HEK293 (cell line): ENCODE data around the gene PBXIP1.
A peak's percentile ranks its signal among the peaks of the same experiment; 100 is the strongest.

ENCODE experiments used
- CTCF ChIA-PET: fragments of 350-600 bp; formaldehyde crosslinking; extraction: SDS; loops from one replicate; lab custom pipeline; 2021; ENCODE audit warnings: antibody characterized with exemption; lab: Yijun Ruan, JAX
- POLR2A ChIA-PET: fragments of 300-600 bp; formaldehyde crosslinking; extraction: SDS; loops from one replicate; lab custom pipeline; 2020; ENCODE audit warnings: antibody characterized with exemption, inconsistent platforms; lab: Yijun Ruan, JAX
- H3K27ac ChIP-seq: fragments of 200-500 bp; sonication (Bioruptor generic); 2 replicates; pipeline ENCODE4 v1.5.1; 2014; ENCODE audit warnings: low read depth, low read length, control low read depth, inconsistent platforms; ENCODE audit errors: extremely low read depth
- H3K36me3 ChIP-seq, 2 experiments: fragments of 200-500 bp in 1 of 2; sonication (Bioruptor generic) in 1 of 2; 1 replicate in 1 of 2; 2 replicates in 1 of 2; pipeline ENCODE4 v1.5.1; 2014 to 2017; ENCODE audit warnings: inconsistent platforms in 2 of 2, low read length in 2 of 2; ENCODE audit not compliant: control insufficient read depth in 2 of 2, insufficient read depth in 1 of 2
- H3K4me1 ChIP-seq: fragments of 200-500 bp; sonication (Bioruptor generic); 2 replicates; pipeline ENCODE4 v1.5.1; 2014; ENCODE audit warnings: mild to moderate bottlenecking, low read length, inconsistent platforms; ENCODE audit not compliant: control insufficient read depth, insufficient read depth
- H3K4me3 ChIP-seq: 2 replicates; pipeline ENCODE4 v1.5.1; 2011; ENCODE audit warnings: low read depth, mild to moderate bottlenecking, control low read depth, low read length, moderate library complexity
- H3K9me3 ChIP-seq: fragments of 200-500 bp; sonication (Bioruptor generic); 2 replicates; pipeline ENCODE4 v1.5.1; 2014; ENCODE audit warnings: low read depth, low read length, inconsistent platforms; ENCODE audit not compliant: control insufficient read depth, insufficient read depth
- BCL11B ChIP-seq: fragments of 450-650 bp; formaldehyde crosslinking; IDR thresholded peaks from 2 replicates; pipeline ENCODE4 v1.5.1; 2016; ENCODE audit warnings: low read depth, missing biosample characterization, missing genetic modification characterization
- GLIS2 ChIP-seq: fragments of 450-650 bp; formaldehyde crosslinking; IDR thresholded peaks from 2 replicates; pipeline ENCODE4 v1.5.1; 2016; ENCODE audit warnings: missing biosample characterization, missing genetic modification characterization
- OSR2 ChIP-seq: fragments of 450-650 bp; formaldehyde crosslinking; IDR thresholded peaks from 2 replicates; pipeline ENCODE4 v1.5.1; 2016; ENCODE audit warnings: missing biosample characterization, missing genetic modification characterization
- RBAK ChIP-seq: fragments of 450-650 bp; formaldehyde crosslinking; IDR thresholded peaks from 2 replicates; pipeline ENCODE4 v1.5.1; 2016; ENCODE audit warnings: missing biosample characterization, missing genetic modification characterization
- SP3 ChIP-seq: fragments of 450-650 bp; formaldehyde crosslinking; IDR thresholded peaks from 2 replicates; pipeline ENCODE4 v1.5.1; 2016; ENCODE audit warnings: missing biosample characterization, missing genetic modification characterization
- ZBTB20 ChIP-seq: fragments of 450-650 bp; formaldehyde crosslinking; IDR thresholded peaks from 2 replicates; pipeline ENCODE4 v1.5.1; 2016; ENCODE audit warnings: missing biosample characterization, missing genetic modification characterization
- ZFP41 ChIP-seq: fragments of 450-650 bp; formaldehyde crosslinking; IDR thresholded peaks from 2 replicates; pipeline ENCODE4 v1.5.1; 2016; ENCODE audit warnings: missing biosample characterization, missing genetic modification characterization, borderline replicate concordance
- ZFP69B ChIP-seq: fragments of 450-650 bp; formaldehyde crosslinking; IDR thresholded peaks from 2 replicates; pipeline ENCODE4 v1.5.1; 2016; ENCODE audit warnings: missing biosample characterization, missing genetic modification characterization
- ZNF10 ChIP-seq: fragments of 450-650 bp; formaldehyde crosslinking; IDR thresholded peaks from 2 replicates; pipeline ENCODE4 v1.5.1; 2017; ENCODE audit warnings: missing biosample characterization, missing genetic modification characterization
- ZNF157 ChIP-seq: fragments of 450-650 bp; formaldehyde crosslinking; IDR thresholded peaks from 2 replicates; pipeline ENCODE4 v1.5.1; 2016; ENCODE audit warnings: missing biosample characterization, missing genetic modification characterization
- ZNF426 ChIP-seq: fragments of 450-650 bp; formaldehyde crosslinking; IDR thresholded peaks from 2 replicates; pipeline ENCODE4 v1.5.1; 2017; ENCODE audit warnings: missing biosample characterization, missing genetic modification characterization, mild to moderate bottlenecking, inconsistent platforms, moderate library complexity
- ZNF529 ChIP-seq: fragments of 450-650 bp; formaldehyde crosslinking; IDR thresholded peaks from 2 replicates; pipeline ENCODE4 v1.5.1; 2017; ENCODE audit warnings: missing genetic modification characterization, missing biosample characterization; ENCODE audit not compliant: insufficient replicate concordance
- ZNF558 ChIP-seq: fragments of 450-650 bp; formaldehyde crosslinking; IDR thresholded peaks from 2 replicates; pipeline ENCODE4 v1.5.1; 2016; ENCODE audit warnings: missing biosample characterization, missing genetic modification characterization
- ZNF610 ChIP-seq: fragments of 450-650 bp; formaldehyde crosslinking; IDR thresholded peaks from 2 replicates; pipeline ENCODE4 v1.5.1; 2016; ENCODE audit warnings: missing biosample characterization, missing genetic modification characterization, borderline replicate concordance
- ZNF654 ChIP-seq: fragments of 450-650 bp; formaldehyde crosslinking; IDR thresholded peaks from 2 replicates; pipeline ENCODE4 v1.5.1; 2016; ENCODE audit warnings: low read depth, missing biosample characterization, missing genetic modification characterization
- ZNF777 ChIP-seq: fragments of 450-650 bp; formaldehyde crosslinking; IDR thresholded peaks from 2 replicates; pipeline ENCODE4 v1.5.1; 2017; ENCODE audit warnings: missing biosample characterization, missing genetic modification characterization, borderline replicate concordance
- ZNF791 ChIP-seq: fragments of 450-650 bp; formaldehyde crosslinking; IDR thresholded peaks from 2 replicates; pipeline ENCODE4 v1.5.1; 2016; ENCODE audit warnings: missing biosample characterization, missing genetic modification characterization
- TF ChIP-seq, protein P1 (sequence below): fragments of 450-650 bp; IDR thresholded peaks from 2 replicates; pipeline ENCODE4 v1.5.1; 2018; ENCODE audit warnings: missing biosample characterization, mild to moderate bottlenecking, missing genetic modification characterization
- TF ChIP-seq, protein P2 (sequence below): fragments of 450-650 bp; formaldehyde crosslinking; IDR thresholded peaks from 2 replicates; pipeline ENCODE4 v1.5.1; 2016; ENCODE audit warnings: missing biosample characterization, missing genetic modification characterization
- TF ChIP-seq, protein P3 (sequence below): fragments of 450-650 bp; formaldehyde crosslinking; IDR thresholded peaks from 2 replicates; pipeline ENCODE4 v1.5.1; 2017; ENCODE audit warnings: missing biosample characterization, missing genetic modification characterization
- TF ChIP-seq, protein P4 (sequence below): IDR thresholded peaks from 2 replicates; pipeline ENCODE4 v1.6.1; 2011; ENCODE audit warnings: mild to moderate bottlenecking, low read depth, low read length, borderline replicate concordance
- TF ChIP-seq, protein P5 (sequence below): fragments of 450-650 bp; formaldehyde crosslinking; IDR thresholded peaks from 2 replicates; pipeline ENCODE4 v1.5.1; 2016; ENCODE audit warnings: missing biosample characterization, missing genetic modification characterization
- TF ChIP-seq, protein P6 (sequence below): fragments of 450-650 bp; formaldehyde crosslinking; IDR thresholded peaks from 2 replicates; pipeline ENCODE4 v1.5.1; 2016; ENCODE audit warnings: missing biosample characterization, missing genetic modification characterization
- TF ChIP-seq, protein P7 (sequence below): fragments of 450-650 bp; formaldehyde crosslinking; IDR thresholded peaks from 2 replicates; pipeline ENCODE4 v1.5.1; 2016; ENCODE audit warnings: missing biosample characterization, missing genetic modification characterization

The PBXIP1 gene

DNA sequence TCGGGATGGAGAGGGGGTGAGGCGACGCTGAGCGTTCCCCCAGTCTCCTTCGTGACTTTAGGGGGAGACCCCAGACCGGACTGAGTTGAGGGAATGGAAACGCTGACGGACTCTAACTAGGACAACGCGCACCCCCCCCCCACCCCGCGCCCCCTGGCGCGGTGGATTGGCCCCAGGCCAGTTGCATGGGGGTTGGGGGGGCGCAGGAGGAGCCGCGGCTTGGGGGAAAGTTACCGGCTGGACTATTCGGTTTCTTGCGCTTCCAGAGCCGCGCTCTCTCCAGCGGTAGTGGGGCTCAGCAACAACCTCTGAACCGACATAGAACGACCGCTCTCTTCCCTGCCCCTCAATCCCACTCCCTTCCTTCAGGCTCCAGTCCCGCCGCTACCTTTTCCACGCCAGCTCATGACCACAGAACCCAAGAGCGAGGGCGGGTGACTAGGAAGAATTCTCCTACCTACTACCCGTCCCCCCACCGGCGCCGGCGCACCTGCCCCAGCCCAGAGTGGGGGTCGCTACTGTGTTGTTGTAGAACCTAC is 47.4 kb upstream of the PBXIP1 start (continued):
- TF ChIP-seq, protein P1, sequence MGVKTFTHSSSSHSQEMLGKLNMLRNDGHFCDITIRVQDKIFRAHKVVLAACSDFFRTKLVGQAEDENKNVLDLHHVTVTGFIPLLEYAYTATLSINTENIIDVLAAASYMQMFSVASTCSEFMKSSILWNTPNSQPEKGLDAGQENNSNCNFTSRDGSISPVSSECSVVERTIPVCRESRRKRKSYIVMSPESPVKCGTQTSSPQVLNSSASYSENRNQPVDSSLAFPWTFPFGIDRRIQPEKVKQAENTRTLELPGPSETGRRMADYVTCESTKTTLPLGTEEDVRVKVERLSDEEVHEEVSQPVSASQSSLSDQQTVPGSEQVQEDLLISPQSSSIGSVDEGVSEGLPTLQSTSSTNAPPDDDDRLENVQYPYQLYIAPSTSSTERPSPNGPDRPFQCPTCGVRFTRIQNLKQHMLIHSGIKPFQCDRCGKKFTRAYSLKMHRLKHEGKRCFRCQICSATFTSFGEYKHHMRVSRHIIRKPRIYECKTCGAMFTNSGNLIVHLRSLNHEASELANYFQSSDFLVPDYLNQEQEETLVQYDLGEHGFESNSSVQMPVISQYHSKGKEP (tag by site-specific recombination) = 0 out of 2 replicates have a peak, but pooled peaks have one; percentile 16
- TF ChIP-seq, protein P2, sequence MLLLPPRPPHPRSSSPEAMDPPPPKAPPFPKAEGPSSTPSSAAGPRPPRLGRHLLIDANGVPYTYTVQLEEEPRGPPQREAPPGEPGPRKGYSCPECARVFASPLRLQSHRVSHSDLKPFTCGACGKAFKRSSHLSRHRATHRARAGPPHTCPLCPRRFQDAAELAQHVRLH (tag by site-specific recombination) = no peak
- TF ChIP-seq, protein P3, sequence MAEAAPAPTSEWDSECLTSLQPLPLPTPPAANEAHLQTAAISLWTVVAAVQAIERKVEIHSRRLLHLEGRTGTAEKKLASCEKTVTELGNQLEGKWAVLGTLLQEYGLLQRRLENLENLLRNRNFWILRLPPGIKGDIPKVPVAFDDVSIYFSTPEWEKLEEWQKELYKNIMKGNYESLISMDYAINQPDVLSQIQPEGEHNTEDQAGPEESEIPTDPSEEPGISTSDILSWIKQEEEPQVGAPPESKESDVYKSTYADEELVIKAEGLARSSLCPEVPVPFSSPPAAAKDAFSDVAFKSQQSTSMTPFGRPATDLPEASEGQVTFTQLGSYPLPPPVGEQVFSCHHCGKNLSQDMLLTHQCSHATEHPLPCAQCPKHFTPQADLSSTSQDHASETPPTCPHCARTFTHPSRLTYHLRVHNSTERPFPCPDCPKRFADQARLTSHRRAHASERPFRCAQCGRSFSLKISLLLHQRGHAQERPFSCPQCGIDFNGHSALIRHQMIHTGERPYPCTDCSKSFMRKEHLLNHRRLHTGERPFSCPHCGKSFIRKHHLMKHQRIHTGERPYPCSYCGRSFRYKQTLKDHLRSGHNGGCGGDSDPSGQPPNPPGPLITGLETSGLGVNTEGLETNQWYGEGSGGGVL = peak; percentile 89; the same call in 1 of the 2 replicates
- TF ChIP-seq, protein P4, sequence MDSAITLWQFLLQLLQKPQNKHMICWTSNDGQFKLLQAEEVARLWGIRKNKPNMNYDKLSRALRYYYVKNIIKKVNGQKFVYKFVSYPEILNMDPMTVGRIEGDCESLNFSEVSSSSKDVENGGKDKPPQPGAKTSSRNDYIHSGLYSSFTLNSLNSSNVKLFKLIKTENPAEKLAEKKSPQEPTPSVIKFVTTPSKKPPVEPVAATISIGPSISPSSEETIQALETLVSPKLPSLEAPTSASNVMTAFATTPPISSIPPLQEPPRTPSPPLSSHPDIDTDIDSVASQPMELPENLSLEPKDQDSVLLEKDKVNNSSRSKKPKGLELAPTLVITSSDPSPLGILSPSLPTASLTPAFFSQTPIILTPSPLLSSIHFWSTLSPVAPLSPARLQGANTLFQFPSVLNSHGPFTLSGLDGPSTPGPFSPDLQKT = no peak
- TF ChIP-seq, protein P5, sequence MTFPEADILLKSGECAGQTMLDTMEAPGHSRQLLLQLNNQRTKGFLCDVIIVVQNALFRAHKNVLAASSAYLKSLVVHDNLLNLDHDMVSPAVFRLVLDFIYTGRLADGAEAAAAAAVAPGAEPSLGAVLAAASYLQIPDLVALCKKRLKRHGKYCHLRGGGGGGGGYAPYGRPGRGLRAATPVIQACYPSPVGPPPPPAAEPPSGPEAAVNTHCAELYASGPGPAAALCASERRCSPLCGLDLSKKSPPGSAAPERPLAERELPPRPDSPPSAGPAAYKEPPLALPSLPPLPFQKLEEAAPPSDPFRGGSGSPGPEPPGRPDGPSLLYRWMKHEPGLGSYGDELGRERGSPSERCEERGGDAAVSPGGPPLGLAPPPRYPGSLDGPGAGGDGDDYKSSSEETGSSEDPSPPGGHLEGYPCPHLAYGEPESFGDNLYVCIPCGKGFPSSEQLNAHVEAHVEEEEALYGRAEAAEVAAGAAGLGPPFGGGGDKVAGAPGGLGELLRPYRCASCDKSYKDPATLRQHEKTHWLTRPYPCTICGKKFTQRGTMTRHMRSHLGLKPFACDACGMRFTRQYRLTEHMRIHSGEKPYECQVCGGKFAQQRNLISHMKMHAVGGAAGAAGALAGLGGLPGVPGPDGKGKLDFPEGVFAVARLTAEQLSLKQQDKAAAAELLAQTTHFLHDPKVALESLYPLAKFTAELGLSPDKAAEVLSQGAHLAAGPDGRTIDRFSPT (tag by site-specific recombination) = no peak
- TF ChIP-seq ZNF610 (tag by site-specific recombination) (no peak), OSR2 (tag by site-specific recombination) (peak; percentile 70), ZNF654 (tag by site-specific recombination) (no peak), GLIS2 (tag by site-specific recombination) (0 out of 2 replicates have a peak, but pooled peaks have one; percentile 10), RBAK (tag by site-specific recombination) (no peak), ZNF10 (tag by site-specific recombination) (no peak), ZNF426 (tag by site-specific recombination) (no peak), ZBTB20 (no peak), SP3 (tag by site-specific recombination) (no peak)

DNA sequence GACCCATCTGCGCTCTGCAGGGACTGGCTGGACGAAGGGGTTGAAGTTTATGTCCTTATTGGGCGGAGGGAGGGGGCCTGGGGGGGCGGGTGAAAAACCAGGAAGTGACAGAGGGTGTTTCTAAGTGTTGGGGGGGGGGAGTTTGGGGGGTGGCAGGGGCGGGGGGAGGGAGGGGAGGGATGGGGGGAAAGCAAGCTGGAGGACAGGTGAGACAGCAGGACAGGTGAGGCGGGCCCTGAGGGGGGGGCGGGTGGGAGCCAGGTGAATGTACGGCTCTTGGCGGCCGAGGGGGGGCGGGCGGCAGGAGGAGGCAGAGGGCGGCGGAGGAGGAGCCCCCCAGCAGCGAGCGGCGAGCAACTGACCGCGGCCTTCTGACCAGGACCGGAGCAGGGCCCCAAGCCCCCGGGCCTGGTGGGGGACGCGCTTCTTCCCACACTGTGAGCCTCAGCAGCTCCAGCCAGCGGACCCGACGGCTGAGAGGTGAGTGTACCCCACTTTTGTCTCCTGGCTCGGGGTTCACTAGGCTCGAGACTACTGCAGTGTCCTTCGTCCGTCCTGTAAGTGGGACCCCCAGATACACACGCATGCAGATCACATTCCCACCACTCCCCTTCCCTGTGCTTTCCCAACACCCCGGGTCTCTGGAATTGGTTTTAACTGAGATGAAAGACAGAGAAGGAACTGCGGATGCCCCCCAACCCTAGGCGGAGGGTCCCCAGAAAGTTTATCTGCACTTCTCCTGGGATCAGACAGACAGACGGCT is 46.7 kb upstream of the PBXIP1 start, which contains the start of gene ZBTB7B:
Gene ZBTB7B (plus strand): TSS at position 339 of the 763 bp plus-strand sequence. CDS start 11,859 bp downstream, outside the sequence.
- ChIA-PET POLR2A (interaction anchor here (0.6 to 2.2 kb wide), 10 partner anchors 8 to 191 kb away, joined by 3 to 14 read pairs (median 6); partner anchors contain the start of genes CKS1B and FLAD1), CTCF (interaction anchor here (0.6 to 2.1 kb wide), 6 partner anchors 8 to 110 kb away, joined by 3 to 11 read pairs (median 4); partner anchors contain the start of gene ADAM15)
- H3K9me3 ChIP-seq = no peaks in the 10 kb centered on the region
- H3K4me1 ChIP-seq = peaks cover 13% of the 10 kb centered on the region
- H3K36me3 ChIP-seq = no peaks in the 10 kb centered on the region
- peak within 1 kb of the TSS; percentile 87 for H3K27ac ChIP-seq
- peak within 1 kb of the TSS; percentile 50 for H3K4me3 ChIP-seq
- no peak for TF ChIP-seq ZNF157 (tag by site-specific recombination)
- TF ChIP-seq, protein P6, sequence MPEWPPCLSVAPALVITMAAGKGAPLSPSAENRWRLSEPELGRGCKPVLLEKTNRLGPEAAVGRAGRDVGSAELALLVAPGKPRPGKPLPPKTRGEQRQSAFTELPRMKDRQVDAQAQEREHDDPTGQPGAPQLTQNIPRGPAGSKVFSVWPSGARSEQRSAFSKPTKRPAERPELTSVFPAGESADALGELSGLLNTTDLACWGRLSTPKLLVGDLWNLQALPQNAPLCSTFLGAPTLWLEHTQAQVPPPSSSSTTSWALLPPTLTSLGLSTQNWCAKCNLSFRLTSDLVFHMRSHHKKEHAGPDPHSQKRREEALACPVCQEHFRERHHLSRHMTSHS (tag by site-specific recombination) = no peak
- no peak for TF ChIP-seq ZFP41 (tag by site-specific recombination)
- TF ChIP-seq BCL11B (tag by site-specific recombination) = peak; percentile 64; the same call in 1 of the 2 replicates
- TF ChIP-seq, protein P7, sequence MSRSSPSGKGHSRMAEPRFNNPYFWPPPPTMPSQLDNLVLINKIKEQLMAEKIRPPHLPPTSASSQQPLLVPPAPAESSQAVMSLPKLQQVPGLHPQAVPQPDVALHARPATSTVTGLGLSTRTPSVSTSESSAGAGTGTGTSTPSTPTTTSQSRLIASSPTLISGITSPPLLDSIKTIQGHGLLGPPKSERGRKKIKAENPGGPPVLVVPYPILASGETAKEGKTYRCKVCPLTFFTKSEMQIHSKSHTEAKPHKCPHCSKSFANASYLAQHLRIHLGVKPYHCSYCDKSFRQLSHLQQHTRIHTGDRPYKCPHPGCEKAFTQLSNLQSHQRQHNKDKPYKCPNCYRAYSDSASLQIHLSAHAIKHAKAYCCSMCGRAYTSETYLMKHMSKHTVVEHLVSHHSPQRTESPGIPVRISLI (tag by site-specific recombination) = no peak
- TF ChIP-seq ZNF777 = peak; percentile 59; the same call in 1 of the 2 replicates
- TF ChIP-seq ZNF529 (tag by site-specific recombination) = no peak
- no peak for TF ChIP-seq ZNF791 (tag by site-specific recombination)
- no peak for TF ChIP-seq ZNF558 (tag by site-specific recombination)
- peak; percentile 32; the same call in 1 of the 2 replicates for TF ChIP-seq ZFP69B (tag by site-specific recombination)
